ENCODE results near the gene ATF6. TPM values are rescaled to one million over a fixed set of nuclear protein-coding genes. Genes with fewer than 3 reads are reported as not detected.

ATF6 gene
- total and polyA plus RNA-seq, 2 donors (not counting 1 experiment from before 2014, with no cell fraction given): 5.7 to 26.6 TPM

GRCh38 chr1:161988413-161988812, 222.3 kb downstream of the ATF6 start:
- Histone ChIP-seq H3K4me3 (ENCODE audit: control extremely low read depth in 1 of 5, extremely low read depth in 1 of 5, insufficient read depth in 1 of 5, low read depth in 2 of 5, low read length in 4 of 5) (no peak overlapping the region), H3K9me3 (ENCODE audit: control extremely low read depth in 1 of 3, control insufficient read depth in 2 of 3, insufficient read depth in 1 of 3, low read length in 2 of 3) (peaks cover 0 to 18% (median 2%) of the 10 kb centered on the region in 3 donors), H4K20me1 (ENCODE audit: control insufficient read depth, insufficient read depth, low read length, poor library complexity, severe bottlenecking) (no peaks in the 10 kb centered on the region), H3K27ac (ENCODE audit: low read length in 2 of 2) (no peak overlapping the region), H3K9ac (ENCODE audit: low read length) (no peak overlapping the region), H2AFZ (ENCODE audit: insufficient read depth, low read depth, low read length, poor library complexity, severe bottlenecking) (no peak overlapping the region), H3K27me3 (replicated peaks in 1 of 4; ENCODE audit: control extremely low read depth in 1 of 4, control insufficient read depth in 3 of 4, insufficient read depth in 4 of 4, low read length in 3 of 4) (no peaks in the 10 kb centered on the region), H3K4me1 (ENCODE audit: control insufficient read depth in 2 of 2, insufficient read depth in 2 of 2, low read length in 2 of 2) (no peaks in the 10 kb centered on the region), H3K79me2 (ENCODE audit: control insufficient read depth, insufficient read depth, low read length) (no peaks in the 10 kb centered on the region), H3K4me2 (replicated peaks; ENCODE audit: low read depth, low read length, poor library complexity, severe bottlenecking) (no peak overlapping the region), H3K36me3 (replicated peaks in 1 of 2; ENCODE audit: control extremely low read depth in 1 of 2, control insufficient read depth in 1 of 2, extremely low read depth in 1 of 2, insufficient read depth in 2 of 2, low read length in 1 of 2) (no peaks in the 10 kb centered on the region)
- Mint-ChIP-seq H3K27me3 (peaks cover 40% of the 10 kb centered on the region), H3K4me3 (no peak overlapping the region), H3K9me3 (ENCODE audit: insufficient read depth) (peaks cover 6% of the 10 kb centered on the region), H3K4me1 (no peaks in the 10 kb centered on the region), H3K27ac (no peak overlapping the region)
- ATAC-seq (ENCODE audit: low read depth): no peak
- POLR2A ChIA-PET: no interaction called here
- TF ChIP-seq, protein P1, sequence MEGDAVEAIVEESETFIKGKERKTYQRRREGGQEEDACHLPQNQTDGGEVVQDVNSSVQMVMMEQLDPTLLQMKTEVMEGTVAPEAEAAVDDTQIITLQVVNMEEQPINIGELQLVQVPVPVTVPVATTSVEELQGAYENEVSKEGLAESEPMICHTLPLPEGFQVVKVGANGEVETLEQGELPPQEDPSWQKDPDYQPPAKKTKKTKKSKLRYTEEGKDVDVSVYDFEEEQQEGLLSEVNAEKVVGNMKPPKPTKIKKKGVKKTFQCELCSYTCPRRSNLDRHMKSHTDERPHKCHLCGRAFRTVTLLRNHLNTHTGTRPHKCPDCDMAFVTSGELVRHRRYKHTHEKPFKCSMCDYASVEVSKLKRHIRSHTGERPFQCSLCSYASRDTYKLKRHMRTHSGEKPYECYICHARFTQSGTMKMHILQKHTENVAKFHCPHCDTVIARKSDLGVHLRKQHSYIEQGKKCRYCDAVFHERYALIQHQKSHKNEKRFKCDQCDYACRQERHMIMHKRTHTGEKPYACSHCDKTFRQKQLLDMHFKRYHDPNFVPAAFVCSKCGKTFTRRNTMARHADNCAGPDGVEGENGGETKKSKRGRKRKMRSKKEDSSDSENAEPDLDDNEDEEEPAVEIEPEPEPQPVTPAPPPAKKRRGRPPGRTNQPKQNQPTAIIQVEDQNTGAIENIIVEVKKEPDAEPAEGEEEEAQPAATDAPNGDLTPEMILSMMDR (IDR thresholded peaks at IDR 0.05): no peak
- TF ChIP-seq EZH2 (IDR thresholded peaks at IDR 0.05; ENCODE audit: borderline replicate concordance, insufficient read depth, low read depth, low read length, poor library complexity, severe bottlenecking): no peak
- intact Hi-C loops (cut with micrococcal nuclease): no loop called here
- no peak for DNase-seq
- WGBS (ENCODE audit: insufficient coverage): 87% methylated on average over 4 of the region's 5 CpGs
- CTCF ChIA-PET: no interaction called here

DNA sequence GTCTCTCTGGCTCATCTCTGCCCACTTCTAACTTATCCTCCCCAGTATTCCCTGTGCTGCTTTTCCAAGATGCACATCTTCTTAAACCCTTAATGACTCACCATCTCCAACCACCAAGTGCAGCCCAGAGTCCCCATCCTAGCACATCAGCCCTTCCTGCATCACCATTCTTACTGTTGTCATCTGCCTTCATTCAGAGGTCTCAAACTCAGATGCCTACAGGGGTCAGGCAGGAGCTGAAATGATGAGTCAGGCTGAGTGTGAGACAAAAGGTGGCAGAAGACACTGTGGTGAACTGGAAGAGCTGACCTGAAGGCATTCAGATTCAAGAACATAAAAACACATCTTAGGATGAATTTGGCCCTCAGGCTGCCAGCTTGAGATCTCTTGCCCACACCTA, 223.0 kb downstream of the ATF6 start:
- CTCF ChIA-PET: no interaction called here
- intact Hi-C loops (cut with micrococcal nuclease): no loop called here
- Histone ChIP-seq H4K20me1 (ENCODE audit: control insufficient read depth, insufficient read depth, low read length, poor library complexity, severe bottlenecking) (no peaks in the 10 kb centered on the region), H3K27ac (ENCODE audit: low read length in 2 of 2) (no peak overlapping the region), H3K9ac (ENCODE audit: low read length) (no peak overlapping the region), H2AFZ (ENCODE audit: insufficient read depth, low read depth, low read length, poor library complexity, severe bottlenecking) (no peak overlapping the region), H3K27me3 (replicated peaks in 1 of 4; ENCODE audit: control extremely low read depth in 1 of 4, control insufficient read depth in 3 of 4, insufficient read depth in 4 of 4, low read length in 3 of 4) (no peaks in the 10 kb centered on the region), H3K4me3 (ENCODE audit: control extremely low read depth in 1 of 5, extremely low read depth in 1 of 5, insufficient read depth in 1 of 5, low read depth in 2 of 5, low read length in 4 of 5) (no peak overlapping the region), H3K79me2 (ENCODE audit: control insufficient read depth, insufficient read depth, low read length) (no peaks in the 10 kb centered on the region), H3K36me3 (replicated peaks in 1 of 2; ENCODE audit: control extremely low read depth in 1 of 2, control insufficient read depth in 1 of 2, extremely low read depth in 1 of 2, insufficient read depth in 2 of 2, low read length in 1 of 2) (no peaks in the 10 kb centered on the region), H3K4me1 (ENCODE audit: control insufficient read depth in 2 of 2, insufficient read depth in 2 of 2, low read length in 2 of 2) (no peaks in the 10 kb centered on the region), H3K4me2 (replicated peaks; ENCODE audit: low read depth, low read length, poor library complexity, severe bottlenecking) (no peak overlapping the region), H3K9me3 (ENCODE audit: control extremely low read depth in 1 of 3, control insufficient read depth in 2 of 3, insufficient read depth in 1 of 3, low read length in 2 of 3) (peaks cover 0 to 20% (median 2%) of the 10 kb centered on the region in 3 donors)
- ATAC-seq (ENCODE audit: low read depth): no peak
- Mint-ChIP-seq H3K9me3 (ENCODE audit: insufficient read depth) (peaks cover 6% of the 10 kb centered on the region), H3K4me3 (no peak overlapping the region), H3K4me1 (no peaks in the 10 kb centered on the region), H3K27ac (no peak overlapping the region), H3K27me3 (peaks cover 35% of the 10 kb centered on the region)
- TF ChIP-seq EZH2 (IDR thresholded peaks at IDR 0.05; ENCODE audit: borderline replicate concordance, insufficient read depth, low read depth, low read length, poor library complexity, severe bottlenecking): no peak
- TF ChIP-seq, protein P1 (IDR thresholded peaks at IDR 0.05): no peak
- DNase-seq: no peak
- POLR2A ChIA-PET: no interaction called here
